GM12878 (cell line): ENCODE measurements around the gene MDGA2. TPM values are rescaled to one million over a fixed set of nuclear protein-coding genes. Genes with fewer than 3 reads are reported as not detected.

Experiments used
- ATAC-seq: fragments of 200-7000 bp; cut with Tn5 transposase; 3 replicates; pipeline ENCODE4 v1.9.1; 2020; ENCODE audit warnings: mild to moderate bottlenecking, moderate library complexity
- BruUV-seq: library from RNA; stranded (reverse); fragments of 400-500 nt; replicated peaks from 2 replicates; lab custom pipeline; 2021; lab: Mats Ljungman, UMichigan
- CTCF ChIA-PET: fragments of 300-600 bp; sonication (Branson Sonifier 250); formaldehyde crosslinking; extraction: SDS; loops from one replicate; lab custom pipeline; 2021; ENCODE audit warnings: inconsistent platforms; lab: Yijun Ruan, JAX
- POLR2A ChIA-PET: fragments of 350-600 bp; formaldehyde crosslinking; extraction: SDS; loops from one replicate; lab custom pipeline; 2021; ENCODE audit warnings: inconsistent platforms; lab: Charles Lee
- RAD21 ChIA-PET: fragments of 300-600 bp; sonication (Branson Sonifier 250); formaldehyde crosslinking; loops from one replicate; lab custom pipeline; 2023; ENCODE audit warnings: antibody characterized with exemption; ENCODE audit not compliant: unreplicated experiment; lab: Charles Lee
- SMC1A ChIA-PET: fragments of 300-600 bp; sonication (Branson Sonifier 250); formaldehyde crosslinking; loops from one replicate; lab custom pipeline; 2023; ENCODE audit not compliant: unreplicated experiment, uncharacterized antibody; lab: Charles Lee
- DNase-seq: peaks from one replicate; pipeline ENCODE4 v3.0.0-alpha.2; 2011; ENCODE audit warnings: low read depth, low spot score
- FAIRE-seq: peaks from 3 replicates; lab custom pipeline; 2011; peaks lifted over from hg19 to GRCh38; lab: Jason Lieb, UNC
- H2AFZ ChIP-seq: 2 replicates; pipeline ENCODE4 v1.6.0; 2011; ENCODE audit warnings: low read depth, low read length, control low read depth; ENCODE audit not compliant: control insufficient read depth
- H3K27ac ChIP-seq: 2 replicates; pipeline ENCODE4 v1.5.1; 2011; ENCODE audit warnings: control low read depth; ENCODE audit not compliant: control insufficient read depth, insufficient read depth
- H3K27me3 ChIP-seq, 2 experiments: replicated peaks in 1 of 2; 2 replicates each; pipeline versions ENCODE4 v1.6.0 to v1.6.1; 2011; ENCODE audit warnings: low read length in 1 of 2; ENCODE audit not compliant: control insufficient read depth in 2 of 2, insufficient read depth in 2 of 2
- H3K36me3 ChIP-seq, 2 experiments: 2 replicates each; pipeline ENCODE4 v1.5.1; 2011; ENCODE audit warnings: low read length in 1 of 2; ENCODE audit not compliant: control insufficient read depth in 2 of 2, insufficient read depth in 2 of 2
- H3K4me1 ChIP-seq: 2 replicates; pipeline ENCODE4 v1.6.1; 2011; ENCODE audit warnings: mild to moderate bottlenecking, low read length, moderate library complexity, mixed read lengths; ENCODE audit not compliant: control insufficient read depth, insufficient read depth
- H3K4me2 ChIP-seq: 2 replicates; pipeline ENCODE4 v1.6.0; 2011; ENCODE audit warnings: control low read depth; ENCODE audit not compliant: control insufficient read depth, insufficient read depth
- H3K4me3 ChIP-seq: fragments of 200-600 bp; sonication (generic); 2 replicates; pipeline ENCODE4 v1.5.1; 2016
- H3K79me2 ChIP-seq: 2 replicates; pipeline ENCODE4 v1.6.0; 2011; ENCODE audit warnings: low read length; ENCODE audit not compliant: control insufficient read depth, insufficient read depth
- H3K9ac ChIP-seq: 2 replicates; pipeline ENCODE4 v1.8.0; 2011; ENCODE audit warnings: low read length, control low read depth, mixed read lengths; ENCODE audit not compliant: control insufficient read depth, insufficient read depth
- H3K9me3 ChIP-seq: replicated peaks from 3 replicates; pipeline ENCODE4 v1.5.1; 2011; ENCODE audit warnings: mild to moderate bottlenecking, low read length; ENCODE audit not compliant: control insufficient read depth, insufficient read depth
- H4K20me1 ChIP-seq: 2 replicates; pipeline ENCODE4 v1.6.0; 2011; ENCODE audit not compliant: control insufficient read depth, insufficient read depth
- FOS ChIP-seq: IDR thresholded peaks from 3 replicates; pipeline ENCODE4 v1.6.1; 2011; ENCODE audit warnings: borderline replicate concordance; ENCODE audit not compliant: insufficient read length; ENCODE audit errors: extremely low read depth
- GATAD2B ChIP-seq: fragments of 450-650 bp; conservative IDR thresholded peaks from 2 replicates; pipeline ENCODE4 v1.6.1; 2017; ENCODE audit warnings: low read depth, mild to moderate bottlenecking, moderate library complexity
- IRF4 ChIP-seq: IDR thresholded peaks from 2 replicates; pipeline ENCODE4 v1.6.1; 2011; ENCODE audit warnings: low read depth, low read length
- MTA2 ChIP-seq: fragments of 450-650 bp; IDR thresholded peaks from 2 replicates; pipeline ENCODE4 v1.6.1; 2016; ENCODE audit warnings: low read depth, mild to moderate bottlenecking, moderate library complexity
- MYC ChIP-seq: IDR thresholded peaks from 2 replicates; pipeline ENCODE4 v1.6.1; 2011; ENCODE audit warnings: mild to moderate bottlenecking, low read length, moderate library complexity, inconsistent platforms; ENCODE audit not compliant: insufficient read depth, insufficient replicate concordance, insufficient read length, severe bottlenecking
- NFYA ChIP-seq: IDR thresholded peaks from 2 replicates; pipeline ENCODE4 v1.6.1; 2011; ENCODE audit warnings: low read depth, mild to moderate bottlenecking, low read length, improper control_type of control experiment, borderline replicate concordance
- NR2F1 ChIP-seq: fragments of 450-650 bp; conservative IDR thresholded peaks from 2 replicates; pipeline ENCODE4 v1.6.1; 2017; ENCODE audit warnings: mild to moderate bottlenecking
- POLR2AphosphoS2 ChIP-seq: IDR thresholded peaks from 2 replicates; pipeline ENCODE4 v1.6.1; 2011; ENCODE audit warnings: low read depth, mild to moderate bottlenecking, low read length, improper control_type of control experiment, moderate library complexity
- POLR2AphosphoS5 ChIP-seq: IDR thresholded peaks from 2 replicates; pipeline ENCODE4 v1.6.1; 2011; ENCODE audit warnings: mild to moderate bottlenecking, low read length, inconsistent platforms
- RBBP5 ChIP-seq: fragments of 200-600 bp; sonication (generic); conservative IDR thresholded peaks from 2 replicates; pipeline ENCODE4 v1.6.1; 2016
- RFX5 ChIP-seq: IDR thresholded peaks from 2 replicates; pipeline ENCODE4 v1.6.1; 2011; ENCODE audit warnings: low read depth, low read length, improper control_type of control experiment
- SMC3 ChIP-seq: IDR thresholded peaks from 2 replicates; pipeline ENCODE4 v1.6.1; 2011; ENCODE audit warnings: low read length, improper control_type of control experiment, borderline replicate concordance
- ZBED1 ChIP-seq: IDR thresholded peaks from 2 replicates; pipeline ENCODE4 v1.6.1; 2016; ENCODE audit warnings: borderline replicate concordance
- WGBS: methylation state at CpG from one replicate; pipeline ENCODE4 v1.1.6; 2016; ENCODE audit warnings: low lambda C conversion rate; ENCODE audit not compliant: insufficient replicate concordance, insufficient coverage; ENCODE audit errors: missing lambda C conversion rate; 5-methylcytosine and 5-hydroxymethylcytosine counted together
- in situ Hi-C: fragments of 300-500 bp; cut with MboI; formaldehyde crosslinking; loops from 9 replicates; pipeline ENCODE4 v1.14.3; 2018; ENCODE audit warnings: mixed read lengths
- intact Hi-C: fragments of 100-400 bp; cut with micrococcal nuclease; formaldehyde crosslinking; loops from one replicate; pipeline ENCODE4 v1.14.2; 2022; ENCODE audit not compliant: unreplicated experiment
- polyA plus RNA-seq, 11 experiments: library from polyadenylated mRNA; depleted of rRNA in 4 of 11; unstranded in 6 of 11; stranded (reverse) in 5 of 11; fragments of >200 nt; fragmentation: Nextera tagmentation in 4 of 11; fragmentation: Illumina TruSeq in 1 of 11; extraction: Ambion mirVana in 4 of 11; extraction: Trizol in 1 of 11; gene quantifications; 1 replicate in 1 of 11; 2 replicates in 10 of 11; pipeline versions ENCODE4 v1.2.1 to v1.2.3, GENCODE V29; 2011 to 2016; ENCODE audit warnings: inconsistent platforms in 2 of 11, missing spikeins in 2 of 11, low read depth in 1 of 11
- total RNA-seq, 4 experiments: library from RNA; depleted of rRNA in 3 of 4; stranded (reverse); fragments of >200 nt in 3 of 4; fragmentation: Illumina TruSeq in 1 of 4; extraction: Trizol in 1 of 4; gene quantifications; 2 replicates each; pipeline versions ENCODE4 v1.2.1 to v1.2.3, GENCODE V29; 2013 to 2021
- TF ChIP-seq, protein P1 (sequence below): fragments of 450-650 bp; IDR thresholded peaks from 2 replicates; pipeline ENCODE4 v1.6.1; 2017; ENCODE audit warnings: mild to moderate bottlenecking, low read depth, inconsistent platforms; ENCODE audit not compliant: poor library complexity, severe bottlenecking

The MDGA2 gene
- total and polyA plus RNA-seq, 10 of the 15 experiments (the other 5 are each of a cell fraction or from before 2014, with no cell fraction given) = not detected

DNA sequence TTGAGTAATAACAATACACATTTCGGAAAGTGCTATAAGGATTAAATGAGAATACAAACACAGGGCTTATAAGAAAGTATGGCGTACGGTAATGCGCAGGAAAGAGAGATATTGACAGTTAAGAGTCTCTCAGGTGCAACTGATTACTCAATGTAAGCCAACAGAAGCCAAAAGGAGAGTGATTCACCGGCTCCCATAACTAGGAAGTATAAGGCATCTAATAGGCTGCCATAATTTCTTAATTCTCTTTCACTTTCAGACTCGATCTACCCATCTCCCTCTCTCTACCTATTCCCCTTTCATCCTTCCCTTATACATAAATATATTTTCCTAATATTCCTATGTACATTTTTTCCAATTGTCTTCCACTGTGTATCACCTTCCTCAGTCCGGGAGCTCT, 90.0 kb downstream of the MDGA2 start:
- H3K27me3 ChIP-seq = no peaks in the 10 kb centered on the region
- BruUV-seq = no TSS peak
- H2AFZ ChIP-seq = no peak overlapping the region
- H3K27ac ChIP-seq = no peak overlapping the region
- no peaks in the 10 kb centered on the region for H3K9me3 ChIP-seq
- ChIA-PET POLR2A (no interaction called here), CTCF (no interaction called here), RAD21 (no interaction called here), SMC1A (no interaction called here)
- H3K79me2 ChIP-seq = no peaks in the 10 kb centered on the region
- no peak overlapping the region for H3K9ac ChIP-seq
- H3K36me3 ChIP-seq = no peaks in the 10 kb centered on the region
- WGBS = 46% methylated on average over 7 of the region's 7 CpGs
- no peak for FAIRE-seq
- no peak for ATAC-seq
- in situ Hi-C loops = no loop called here
- H4K20me1 ChIP-seq = no peaks in the 10 kb centered on the region
- H3K4me3 ChIP-seq = no peak overlapping the region
- no peak for DNase-seq
- H3K4me2 ChIP-seq = no peak overlapping the region
- H3K4me1 ChIP-seq = no peaks in the 10 kb centered on the region
- intact Hi-C loops = no loop called here
- TF ChIP-seq POLR2AphosphoS5 (no peak), NFYA (no peak), RFX5 (no peak), FOS (no peak), MTA2 (no peak), GATAD2B (no peak), ZBED1 (no peak), SMC3 (no peak), POLR2AphosphoS2 (no peak), IRF4 (no peak), NR2F1 (no peak), MYC (no peak), RBBP5 (no peak)
- TF ChIP-seq, protein P1, sequence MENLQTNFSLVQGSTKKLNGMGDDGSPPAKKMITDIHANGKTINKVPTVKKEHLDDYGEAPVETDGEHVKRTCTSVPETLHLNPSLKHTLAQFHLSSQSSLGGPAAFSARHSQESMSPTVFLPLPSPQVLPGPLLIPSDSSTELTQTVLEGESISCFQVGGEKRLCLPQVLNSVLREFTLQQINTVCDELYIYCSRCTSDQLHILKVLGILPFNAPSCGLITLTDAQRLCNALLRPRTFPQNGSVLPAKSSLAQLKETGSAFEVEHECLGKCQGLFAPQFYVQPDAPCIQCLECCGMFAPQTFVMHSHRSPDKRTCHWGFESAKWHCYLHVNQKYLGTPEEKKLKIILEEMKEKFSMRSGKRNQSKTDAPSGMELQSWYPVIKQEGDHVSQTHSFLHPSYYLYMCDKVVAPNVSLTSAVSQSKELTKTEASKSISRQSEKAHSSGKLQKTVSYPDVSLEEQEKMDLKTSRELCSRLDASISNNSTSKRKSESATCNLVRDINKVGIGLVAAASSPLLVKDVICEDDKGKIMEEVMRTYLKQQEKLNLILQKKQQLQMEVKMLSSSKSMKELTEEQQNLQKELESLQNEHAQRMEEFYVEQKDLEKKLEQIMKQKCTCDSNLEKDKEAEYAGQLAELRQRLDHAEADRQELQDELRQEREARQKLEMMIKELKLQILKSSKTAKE = no peak
